Lung (tissue), 12 donors: ENCODE results near the gene BCL11A. TPM values are rescaled to one million over a fixed set of nuclear protein-coding genes. Genes with fewer than 3 reads are reported as not detected.

Source experiments
- ATAC-seq: fragments of 200-7000 bp; cut with Tn5 transposase; one replicate; pipeline ENCODE4 v1.9.1; 2020; ENCODE audit warnings: moderate number of reproducible peaks; ENCODE audit not compliant: insufficient read depth, low FRiP score
- DNase-seq, 3 donors: peaks; one replicate each; pipeline ENCODE4 v3.0.0-alpha.2; 2013 to 2017
- H3K27ac ChIP-seq, 2 donors: one replicate each; pipeline ENCODE4 v1.5.1; 2013; ENCODE audit warnings: mild to moderate bottlenecking in 2 of 2, moderate library complexity in 2 of 2, control low read depth in 1 of 2, inconsistent platforms in 1 of 2, low read depth in 1 of 2, low read length in 1 of 2
- H3K27me3 ChIP-seq, 3 donors: one replicate each; pipeline ENCODE4 v1.5.1; 2013; ENCODE audit warnings: low read length in 2 of 3; ENCODE audit not compliant: control insufficient read depth in 3 of 3, insufficient read depth in 3 of 3
- H3K36me3 ChIP-seq, 4 donors: one replicate each; pipeline ENCODE4 v1.5.1; 2013; ENCODE audit warnings: low read length in 4 of 4, mild to moderate bottlenecking in 1 of 4, moderate library complexity in 1 of 4; ENCODE audit not compliant: control insufficient read depth in 4 of 4, insufficient read depth in 4 of 4
- H3K4me1 ChIP-seq, 5 donors: one replicate each; pipeline ENCODE4 v1.5.1; 2013; ENCODE audit warnings: low read length in 5 of 5, mild to moderate bottlenecking in 2 of 5, moderate library complexity in 1 of 5; ENCODE audit not compliant: control insufficient read depth in 5 of 5, insufficient read depth in 5 of 5
- H3K4me3 ChIP-seq: one replicate; pipeline ENCODE4 v1.5.1; 2013; ENCODE audit warnings: mild to moderate bottlenecking, control low read depth, moderate library complexity
- H3K9ac ChIP-seq, 2 donors: one replicate each; pipeline ENCODE4 v1.5.1; 2013; ENCODE audit warnings: low read length in 2 of 2, control low read depth in 1 of 2; ENCODE audit not compliant: insufficient read depth in 1 of 2
- H3K9me3 ChIP-seq, 4 donors: one replicate each; pipeline ENCODE4 v1.5.1; 2013; ENCODE audit warnings: low read length in 3 of 4, mild to moderate bottlenecking in 1 of 4, moderate library complexity in 1 of 4; ENCODE audit not compliant: control insufficient read depth in 4 of 4, insufficient read depth in 3 of 4
- CTCF ChIP-seq: IDR thresholded peaks from 2 replicates; pipeline ENCODE4 v1.5.1; 2012; ENCODE audit warnings: mild to moderate bottlenecking; ENCODE audit errors: control extremely low read depth, extremely low read depth
- whole genome bisulfite sequencing, 2 donors: extraction: QIAGEN DNeasy Blood & Tissue Kit; methylation state at CpG; one replicate each; pipeline ENCODE4 v1.1.7; 2013; 5-methylcytosine and 5-hydroxymethylcytosine counted together
- polyA plus RNA-seq, 2 donors: library from polyadenylated mRNA; stranded (reverse); fragments of 200-250 nt; gene quantifications; one replicate each; pipeline ENCODE4 v1.2.1, GENCODE V29; 2013
- total RNA-seq, 2 donors: library from RNA; depleted of rRNA in 1 of 2; stranded (reverse); fragments of >200 nt in 1 of 2; gene quantifications; one replicate each; pipeline ENCODE4 v1.2.1, GENCODE V29; 2014 to 2021
- donor health status: control.
- donor health status: control.
- donor health status: Bipolar disorder and iron deficiency.
- donor health status: healthy.
- donor health status: DM: yes; HTN: yes; CAD: no.

Gene BCL11A
- total and polyA plus RNA-seq, 4 donors: 1.5 to 21.1 (median 4.7) TPM

- H3K27me3 ChIP-seq: no peaks in the 10 kb centered on the region
- H3K27ac ChIP-seq: no peak overlapping the region
- DNase-seq (no peak), ATAC-seq (no peak)
- no peak overlapping the region for H3K4me3 ChIP-seq
- H3K36me3 ChIP-seq: no peaks in the 10 kb centered on the region
- no peak for TF ChIP-seq CTCF
- no peaks in the 10 kb centered on the region for H3K9me3 ChIP-seq
- H3K4me1 ChIP-seq: peaks cover 0 to 7% (median 0%) of the 10 kb centered on the region in 5 donors
- WGBS, 2 donors: 86 to 93% methylated on average over 9 of the region's 9 CpGs
- no peak overlapping the region for H3K9ac ChIP-seq
Observed at GRCh38 chr2:60453872-60454271, 99.6 kb downstream of the BCL11A start.

DNA sequence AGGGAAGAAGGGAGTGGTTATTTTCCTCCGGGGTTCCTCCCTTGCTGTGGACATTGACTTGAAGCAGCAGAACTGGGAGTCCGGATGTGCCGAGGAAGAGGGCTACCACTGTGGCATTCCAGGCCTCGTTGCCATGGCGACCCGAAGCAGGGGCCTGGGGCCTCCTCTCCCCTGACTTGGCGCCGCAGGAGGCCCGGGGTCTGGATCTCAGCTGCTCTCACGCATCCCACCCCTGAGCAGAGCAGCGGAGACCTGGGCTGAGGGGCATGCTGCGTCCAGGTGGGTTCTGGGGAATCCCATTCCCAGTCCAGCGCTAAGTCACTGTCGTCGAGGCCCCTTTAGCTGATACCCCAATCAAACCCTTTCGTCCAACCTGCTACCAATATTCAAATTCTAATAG, 100.2 kb downstream of the BCL11A start:
- Histone ChIP-seq H3K4me1 (peaks cover 0 to 7% (median 0%) of the 10 kb centered on the region in 5 donors), H3K27me3 (no peaks in the 10 kb centered on the region), H3K36me3 (no peaks in the 10 kb centered on the region), H3K27ac (no peak overlapping the region), H3K4me3 (no peak overlapping the region), H3K9ac (no peak overlapping the region), H3K9me3 (no peaks in the 10 kb centered on the region)
- DNase-seq (peak in 2 of 3 donors; percentile 33 to 44), ATAC-seq (no peak)
- no peak for TF ChIP-seq CTCF
- 74 to 76% methylated on average over 15 to 16 of the region's 16 CpGs for WGBS, 2 donors

DNA sequence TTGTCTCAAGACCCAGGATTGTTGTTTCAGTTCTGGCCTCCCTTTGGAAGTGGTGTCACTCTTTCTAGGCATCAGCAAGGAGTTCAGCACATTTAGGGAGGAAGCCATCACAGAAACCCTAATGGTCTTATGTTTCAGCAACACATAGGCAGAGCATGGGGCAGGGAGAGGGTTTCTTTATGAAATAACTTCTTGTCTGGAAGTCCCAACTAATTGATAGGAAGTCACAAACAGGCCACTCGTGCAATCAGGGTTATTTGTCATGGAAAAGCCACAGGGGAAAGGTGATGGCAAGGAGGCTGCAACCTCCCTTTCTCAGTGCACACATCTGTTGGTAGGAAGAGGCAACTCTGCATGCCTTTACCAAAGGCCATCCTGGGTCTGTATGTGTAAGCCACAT, 103.0 kb downstream of the BCL11A start:
- H3K4me1 ChIP-seq: peaks cover 0 to 7% (median 0%) of the 10 kb centered on the region in 5 donors
- DNase-seq: no peak
- WGBS, 2 donors: 32 to 57% methylated on average over 1 of the region's 1 CpG
- H3K9ac ChIP-seq: no peak overlapping the region
- ATAC-seq: no peak
- no peaks in the 10 kb centered on the region for H3K27me3 ChIP-seq
- H3K4me3 ChIP-seq: no peak overlapping the region
- no peaks in the 10 kb centered on the region for H3K9me3 ChIP-seq
- H3K36me3 ChIP-seq: no peaks in the 10 kb centered on the region
- no peak for TF ChIP-seq CTCF
- no peak overlapping the region for H3K27ac ChIP-seq

GRCh38 chr2:60447943-60448342, 105.5 kb downstream of the BCL11A start:
- no peak for TF ChIP-seq CTCF
- no peak overlapping the region for H3K27ac ChIP-seq
- no peaks in the 10 kb centered on the region for H3K4me1 ChIP-seq
- no peaks in the 10 kb centered on the region for H3K9me3 ChIP-seq
- H3K4me3 ChIP-seq: no peak overlapping the region
- no peak overlapping the region for H3K9ac ChIP-seq
- whole genome bisulfite sequencing, 2 donors: 98 to 100% methylated on average over 1 of the region's 1 CpG
- no peaks in the 10 kb centered on the region for H3K27me3 ChIP-seq
- ATAC-seq (no peak), DNase-seq (no peak)
- no peaks in the 10 kb centered on the region for H3K36me3 ChIP-seq
